Panc1 (cell line): ENCODE measurements around the gene RNF25. TPM values are rescaled to one million over a fixed set of nuclear protein-coding genes. Genes with fewer than 3 reads are reported as not detected.

ENCODE experiments used
- ATAC-seq: fragments of 200-7000 bp; cut with Tn5 transposase; 2 replicates; pipeline ENCODE4 v1.9.1; 2020; ENCODE audit warnings: mild to moderate bottlenecking, moderate library complexity
- BruUV-seq: library from RNA; stranded (reverse); fragments of 400-500 nt; replicated peaks from 2 replicates; lab custom pipeline; 2021; lab: Mats Ljungman, UMichigan
- CTCF ChIA-PET: fragments of 300-600 bp; sonication (Branson Sonifier 250); formaldehyde crosslinking; loops from one replicate; lab custom pipeline; 2022; ENCODE audit warnings: antibody characterized with exemption; lab: Charles Lee
- POLR2A ChIA-PET: fragments of 300-600 bp; sonication (Branson Sonifier 250); formaldehyde crosslinking; loops from one replicate; lab custom pipeline; 2022; ENCODE audit warnings: antibody characterized with exemption; lab: Charles Lee
- DNase-seq: peaks from one replicate; pipeline ENCODE4 v3.0.0-alpha.2; 2010; ENCODE audit warnings: low read depth, low spot score
- H3K27ac ChIP-seq: 2 replicates; pipeline ENCODE4 v1.5.1; 2011; ENCODE audit warnings: mild to moderate bottlenecking, low read length, inconsistent platforms
- H3K27me3 ChIP-seq: fragments of 200-500 bp; sonication (Bioruptor generic); 2 replicates; pipeline ENCODE4 v1.6.0; 2014; ENCODE audit warnings: low read length, inconsistent platforms; ENCODE audit not compliant: control insufficient read depth, insufficient read depth
- H3K36me3 ChIP-seq: fragments of 200-500 bp; sonication (Bioruptor generic); 2 replicates; pipeline ENCODE4 v1.5.1; 2014; ENCODE audit warnings: inconsistent platforms, mild to moderate bottlenecking, low read length, moderate library complexity; ENCODE audit not compliant: control insufficient read depth, insufficient read depth
- H3K4me1 ChIP-seq: 2 replicates; pipeline ENCODE4 v1.5.1; 2011; ENCODE audit warnings: inconsistent platforms, mild to moderate bottlenecking, low read length, moderate library complexity; ENCODE audit not compliant: control insufficient read depth, insufficient read depth
- H3K4me3 ChIP-seq, 2 experiments: 2 replicates each; pipeline ENCODE4 v1.5.1; 2011 to 2012; ENCODE audit warnings: low read depth in 2 of 2, low read length in 2 of 2, mild to moderate bottlenecking in 2 of 2, inconsistent platforms in 1 of 2, moderate library complexity in 1 of 2
- H3K9me3 ChIP-seq: fragments of 200-500 bp; sonication (Bioruptor generic); 2 replicates; pipeline ENCODE4 v1.5.1; 2014; ENCODE audit warnings: low read depth, mild to moderate bottlenecking, inconsistent platforms, low read length, moderate library complexity; ENCODE audit not compliant: control insufficient read depth, insufficient read depth
- CTCF ChIP-seq: fragments of 450-650 bp; IDR thresholded peaks from 2 replicates; pipeline ENCODE4 v1.5.1; 2017; ENCODE audit warnings: mild to moderate bottlenecking
- POLR2AphosphoS5 ChIP-seq: IDR thresholded peaks from 2 replicates; pipeline ENCODE4 v1.6.1; 2012; ENCODE audit warnings: mild to moderate bottlenecking, low read depth, low read length, moderate library complexity
- REST ChIP-seq, 2 experiments: IDR thresholded peaks; 2 replicates each; pipeline ENCODE4 v1.6.1; 2011 to 2012; ENCODE audit warnings: low read depth in 2 of 2, control low read depth in 1 of 2, low read length in 1 of 2, mild to moderate bottlenecking in 1 of 2, moderate library complexity in 1 of 2; ENCODE audit not compliant: insufficient read depth in 1 of 2
- SIN3A ChIP-seq: IDR thresholded peaks from 2 replicates; pipeline ENCODE4 v1.6.1; 2012; ENCODE audit warnings: low read depth, mild to moderate bottlenecking, low read length, moderate library complexity, borderline replicate concordance; ENCODE audit not compliant: insufficient read depth
- TCF7L2 ChIP-seq: IDR thresholded peaks from 2 replicates; pipeline ENCODE4 v1.6.1; 2011; ENCODE audit warnings: mild to moderate bottlenecking, low read depth, low read length, inconsistent platforms
- in situ Hi-C: cut with HindIII; loops from 2 replicates; pipeline ENCODE4 v1.10.0; 2016; ENCODE audit warnings: low sequenced_read_pairs, low pct_unique_long_range_greater_than_20kb
- intact Hi-C: fragments of 100-400 bp; cut with micrococcal nuclease; formaldehyde crosslinking; loops from one replicate; pipeline ENCODE4 v1.10.0; 2022; ENCODE audit not compliant: unreplicated experiment
- total RNA-seq: library from RNA; stranded (reverse); gene quantifications from one replicate; pipeline ENCODE4 v1.2.1, GENCODE V29; 2021; ENCODE audit not compliant: unreplicated experiment

The RNF25 gene
- total RNA-seq, 1 experiment from 2014 or later: 40.4 TPM

GRCh38 chr2:218708086-218708485, 36.3 kb upstream of the RNF25 start:
- TF ChIP-seq SIN3A (no peak), REST (IDR thresholded peaks at IDR 0.05; ENCODE audit: insufficient read depth in 1 of 2, low read depth in 2 of 2, low read length in 1 of 2) (no peak), CTCF (no peak), TCF7L2 (no peak), POLR2AphosphoS5 (no peak)
- Histone ChIP-seq H3K4me3 (no peak overlapping the region), H3K36me3 (peaks cover 4% of the 10 kb centered on the region; the same call in 1 of the 2 replicates), H3K27ac (no peak overlapping the region), H3K4me1 (peaks cover 8% of the 10 kb centered on the region), H3K27me3 (no peaks in the 10 kb centered on the region), H3K9me3 (no peaks in the 10 kb centered on the region)
- DNase-seq: no peak
- in situ Hi-C loops (no loop called here), intact Hi-C loops (no loop called here)
- CTCF ChIA-PET: no interaction called here
- ATAC-seq: no peak
- POLR2A ChIA-PET: no interaction called here
- BruUV-seq: no TSS peak

- Histone ChIP-seq H3K4me1 (no peaks in the 10 kb centered on the region), H3K27ac (no peak overlapping the region), H3K4me3 (no peak overlapping the region), H3K36me3 (0 out of 2 replicates have a peak, but pooled peaks cover 3% of the 10 kb centered on the region), H3K27me3 (no peaks in the 10 kb centered on the region), H3K9me3 (no peaks in the 10 kb centered on the region)
- TF ChIP-seq TCF7L2 (no peak), CTCF (no peak), SIN3A (no peak), POLR2AphosphoS5 (no peak), REST (IDR thresholded peaks at IDR 0.05; ENCODE audit: insufficient read depth in 1 of 2, low read depth in 2 of 2, low read length in 1 of 2) (no peak)
- DNase-seq: no peak
- ChIA-PET CTCF (no interaction called here), POLR2A (no interaction called here)
- ATAC-seq: no peak
- no TSS peak for BruUV-seq
- in situ Hi-C loops: no loop called here
- intact Hi-C loops: no loop called here
These were observed 31.5 kb upstream of the RNF25 start for GRCh38 chr2:218703341-218703740.
